GM04504 (cell line): ENCODE results near the gene MASP2.
"Not testable (repeated sequence)": the region's sequence is repeated elsewhere in the genome, so short reads cannot be mapped to it uniquely, and the experiment has no call there.

Experiments
- DNase-seq: peaks from one replicate; pipeline ENCODE4 v3.0.0-alpha.2; 2012; ENCODE audit warnings: low read depth

MASP2 gene

DNA sequence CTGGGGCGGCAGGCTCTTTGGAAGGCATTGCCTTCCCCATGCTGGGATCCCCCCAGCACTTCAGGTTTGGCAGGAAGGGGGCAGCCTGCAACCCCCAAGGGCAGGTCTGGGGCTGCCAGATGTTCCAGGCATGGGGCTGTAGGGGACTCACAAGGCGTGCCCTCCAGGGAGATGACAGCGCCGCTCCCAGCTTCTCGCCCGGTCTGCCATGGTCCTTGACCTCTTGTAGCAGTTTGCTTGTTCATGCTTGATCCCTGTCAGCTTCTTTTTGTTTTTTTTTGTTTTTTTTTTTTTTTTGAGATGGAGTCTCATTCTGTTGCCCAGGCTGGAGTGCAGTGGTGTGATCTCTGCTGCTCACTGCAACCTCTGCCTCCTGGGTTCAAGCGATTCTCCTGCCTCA is 56.2 kb downstream of the MASP2 start:
- DNase-seq = no peak

DNA sequence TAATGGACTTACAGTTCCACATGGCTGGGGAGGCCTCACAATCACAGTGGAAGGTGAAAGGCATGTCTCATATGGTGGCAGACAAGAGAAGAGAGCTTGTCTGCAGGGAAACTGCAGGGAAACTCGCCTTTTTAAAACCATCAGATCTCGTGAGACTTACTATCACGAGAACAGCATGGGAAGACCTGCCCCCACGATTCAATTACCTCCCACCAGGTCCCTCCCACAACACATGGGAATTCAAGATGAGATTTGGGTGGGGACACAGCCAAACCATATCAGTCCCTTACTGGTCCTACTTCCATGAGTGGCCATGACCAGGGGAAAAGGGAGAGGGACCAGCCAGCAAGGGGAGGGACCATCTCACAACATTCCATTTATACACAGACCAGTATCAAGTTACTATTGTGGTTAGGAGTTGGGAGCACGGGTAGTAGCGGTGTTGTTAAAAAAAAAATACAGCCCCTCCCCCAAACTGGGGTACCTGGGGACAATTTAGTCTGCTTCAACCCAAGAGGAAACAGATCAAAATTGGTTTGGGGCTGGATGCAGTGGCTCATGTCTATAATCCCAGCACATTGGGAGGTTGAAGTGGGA is 57.0 kb downstream of the MASP2 start:
- not testable (repeated sequence) for DNase-seq

DNA sequence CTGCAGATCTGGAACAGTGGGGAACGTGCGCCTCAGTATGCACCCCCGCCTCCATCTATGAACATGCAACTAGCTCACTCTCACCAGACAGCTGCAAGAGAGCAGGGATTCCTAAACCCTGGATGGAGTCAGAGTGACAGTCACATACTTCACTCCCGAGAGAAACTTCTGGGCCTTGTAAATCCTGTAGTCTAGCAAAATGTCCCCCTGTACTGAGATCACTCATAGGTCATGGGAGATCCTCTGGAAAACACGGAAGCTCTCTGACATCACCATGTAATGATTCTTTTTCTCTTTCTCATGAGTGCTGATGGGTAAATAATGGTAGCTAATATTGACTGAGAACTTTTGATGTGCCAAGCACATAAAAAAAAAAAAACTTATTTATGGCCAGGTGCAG is 57.9 kb downstream of the MASP2 start:
- DNase-seq = no peak

DNA sequence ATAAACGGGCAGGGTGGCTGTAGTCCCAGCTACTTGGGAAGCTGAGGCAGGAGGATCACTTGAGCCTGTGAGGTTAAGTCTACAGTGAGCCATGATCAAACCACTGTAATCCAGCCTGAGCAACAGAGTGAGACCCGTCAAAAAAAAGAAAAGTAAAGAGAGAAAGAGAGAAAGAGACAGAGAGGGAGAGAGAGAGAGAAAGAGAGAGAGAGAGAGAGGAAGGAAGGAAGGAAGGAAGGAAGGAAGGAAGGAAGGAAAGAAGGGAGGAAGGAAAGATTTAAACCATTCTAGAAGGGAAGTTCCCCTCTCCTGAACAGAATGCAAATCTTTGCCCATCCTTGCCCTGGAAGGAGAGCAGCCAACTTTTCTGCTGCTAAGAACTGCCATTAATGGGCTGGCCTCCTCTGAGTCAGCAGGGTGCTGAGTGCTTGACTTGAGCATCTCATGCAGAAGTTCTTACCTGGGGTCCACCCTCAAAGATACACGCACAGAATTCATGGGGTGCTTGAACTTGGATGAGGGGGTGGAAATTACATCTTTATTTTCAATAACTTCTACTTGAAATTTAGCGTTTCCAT is 59.1 kb downstream of the MASP2 start:
- no peak for DNase-seq

DNA sequence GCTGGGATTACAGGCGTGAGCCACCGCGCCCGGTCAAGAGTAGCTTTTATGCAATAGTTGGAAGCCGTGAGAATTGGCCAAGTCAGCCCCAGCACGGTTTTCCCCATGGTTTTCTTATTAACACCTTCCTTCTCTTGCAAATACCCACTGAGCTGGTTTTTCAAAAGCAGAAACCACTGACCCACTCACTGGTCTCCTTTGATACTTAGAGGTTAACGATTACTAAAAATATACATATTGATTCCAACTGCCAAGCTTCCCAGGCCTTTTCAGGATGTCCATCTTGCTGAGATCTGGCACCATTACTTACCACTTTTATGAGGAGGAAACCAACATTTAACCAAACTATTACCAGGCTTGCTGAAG is 60.5 kb downstream of the MASP2 start:
- no peak for DNase-seq

DNA sequence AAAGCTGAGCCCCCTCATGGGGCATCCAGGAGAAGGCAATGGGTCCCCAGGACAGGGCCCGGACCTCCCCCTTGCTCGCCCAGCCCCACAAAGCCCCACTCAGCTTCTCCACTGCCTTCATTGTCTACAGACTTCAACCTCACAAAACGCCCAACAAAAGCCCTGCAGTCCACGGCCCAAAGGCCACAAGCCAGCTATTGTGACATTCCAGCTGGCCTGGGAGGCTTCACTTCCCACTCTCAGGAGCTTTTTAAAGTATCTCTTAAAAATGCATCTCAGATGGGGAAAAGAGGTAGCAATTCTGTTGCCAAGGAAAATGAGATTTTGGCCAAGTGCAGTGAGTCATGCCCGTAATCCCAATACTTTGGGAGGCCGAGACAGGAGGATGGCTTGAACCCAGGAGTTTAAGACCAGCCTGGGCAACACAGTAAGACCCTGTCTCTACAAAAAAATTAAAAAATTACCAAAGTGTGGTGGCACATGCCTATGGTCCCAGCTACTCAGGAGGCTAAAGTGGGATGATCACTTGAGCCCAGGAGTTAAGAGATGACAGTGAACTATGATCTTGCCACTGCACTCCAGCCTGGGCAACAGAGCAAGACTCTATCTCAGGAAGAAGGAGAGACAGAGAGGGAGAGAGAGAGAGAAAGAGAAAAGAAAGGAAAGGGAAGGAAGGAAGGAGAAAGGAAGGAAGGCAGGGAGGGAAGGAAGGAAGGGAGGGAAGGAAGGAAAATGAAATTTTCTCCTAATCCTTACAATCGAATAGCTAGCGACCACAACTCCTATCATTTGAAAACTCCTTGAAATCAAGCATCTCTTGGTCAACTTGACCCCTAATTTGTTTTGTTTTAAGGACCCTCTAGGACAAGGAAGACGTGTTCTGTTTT is 66.0 kb downstream of the MASP2 start:
- DNase-seq = peak; percentile 62

DNA sequence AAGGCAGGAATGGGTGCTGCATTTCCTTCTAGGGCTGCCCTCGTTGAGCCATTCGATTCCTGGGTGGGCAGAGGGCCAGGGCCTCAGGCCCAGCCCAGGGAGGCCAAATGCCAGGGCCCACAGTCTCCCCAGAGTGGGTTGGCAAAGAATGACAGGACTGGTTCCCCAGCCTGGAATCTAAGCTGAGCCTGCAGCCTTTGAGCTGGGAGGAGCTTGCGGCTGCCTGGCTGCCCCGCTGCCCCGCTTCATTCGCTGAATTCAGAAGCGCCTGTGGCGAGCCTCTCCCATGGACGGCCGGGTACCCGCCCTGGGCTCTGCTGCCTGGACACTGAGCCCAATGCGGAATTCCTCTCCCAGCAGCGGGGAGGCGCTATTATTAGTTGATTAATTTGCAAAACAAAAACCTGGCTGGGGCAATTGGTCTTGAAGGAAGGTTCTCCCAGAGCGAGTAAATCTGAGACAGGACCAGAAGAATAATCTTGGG is 66.9 kb downstream of the MASP2 start:
- peak; percentile 52 for DNase-seq

DNA sequence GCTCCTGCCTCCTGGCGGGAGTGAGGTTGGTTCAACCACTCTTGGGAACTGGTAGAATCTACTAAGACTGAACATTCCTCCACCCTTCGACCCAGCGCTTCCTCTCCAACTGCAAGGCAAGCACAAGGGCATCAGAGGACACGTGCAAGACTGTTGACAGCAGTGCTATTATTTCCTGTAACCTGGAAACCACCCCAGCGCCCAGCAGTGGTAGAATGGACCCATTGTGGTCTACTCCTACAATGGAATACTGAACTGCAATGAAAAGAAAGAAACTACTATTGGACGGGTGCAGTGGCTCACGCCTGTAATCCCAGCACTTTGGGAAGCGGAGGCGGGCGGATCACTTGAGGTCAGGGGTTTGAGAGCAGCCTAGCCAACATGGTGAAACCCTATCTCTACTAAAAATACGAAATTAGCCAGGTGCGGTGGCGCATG is 67.5 kb downstream of the MASP2 start:
- DNase-seq = peak; percentile 3

DNA sequence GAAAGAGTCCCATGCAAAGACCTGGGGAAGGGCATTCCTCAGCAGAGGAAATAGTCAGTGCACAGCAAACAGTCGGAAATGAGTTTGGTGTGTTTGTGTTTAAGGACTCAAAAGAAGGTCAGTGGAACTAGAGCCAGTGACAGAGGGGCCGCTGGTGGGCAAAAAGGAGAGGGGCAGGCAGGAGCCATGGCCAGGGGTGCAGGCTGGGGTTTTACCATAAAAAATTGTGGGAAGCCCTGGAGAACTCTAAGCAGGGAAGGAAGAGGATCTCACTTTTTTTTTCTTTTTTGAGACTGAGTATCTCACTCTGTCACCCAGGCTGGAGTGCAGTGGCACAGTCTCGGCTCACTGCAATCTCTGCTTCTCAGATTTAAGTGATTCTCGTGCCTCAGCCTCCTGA is 68.3 kb downstream of the MASP2 start:
- no peak for DNase-seq
